ENCODE results near the gene RPS6KA3. TPM values are rescaled to one million over a fixed set of nuclear protein-coding genes. Genes with fewer than 3 reads are reported as not detected.

RPS6KA3 gene
- total and polyA plus RNA-seq, 9 of the 15 experiments (the other 6 are each of a cell fraction or from before 2014, with no cell fraction given): 10.9 to 61.9 (median 37.4) TPM

- FAIRE-seq: no peak
- in situ Hi-C loops (cut with MboI) (no loop called here), intact Hi-C loops (cut with micrococcal nuclease) (no loop called here)
- H3K79me2 ChIP-seq (ENCODE audit: control insufficient read depth, insufficient read depth, low read length): no peaks in the 10 kb centered on the region
- no peaks in the 10 kb centered on the region for H3K4me1 ChIP-seq (replicated peaks in 1 of 2; ENCODE audit: control insufficient read depth in 2 of 2, insufficient read depth in 2 of 2, low read length in 2 of 2)
- H3K9me3 ChIP-seq (replicated peaks; ENCODE audit: control insufficient read depth, insufficient read depth, low read depth, low read length): no peaks in the 10 kb centered on the region
- 94% methylated on average over 2 of the region's 2 CpGs for WGBS (ENCODE audit: insufficient coverage, low coverage, missing lambda C conversion rate)
- ChIA-PET POLR2A (no interaction called here), CTCF (ENCODE audit: low intra/inter-chr PET ratio) (no interaction called here)
- no peaks in the 10 kb centered on the region for H3K27me3 ChIP-seq (ENCODE audit: control insufficient read depth in 2 of 2, insufficient read depth in 2 of 2, low read length in 2 of 2)
- H2AFZ ChIP-seq (ENCODE audit: low read depth, low read length): no peak overlapping the region
- no peak for ATAC-seq
- H3K4me3 ChIP-seq: no peak overlapping the region
- no peaks in the 10 kb centered on the region for H3K9me1 ChIP-seq (ENCODE audit: control insufficient read depth, insufficient read depth, low read length)
- H4K20me1 ChIP-seq (replicated peaks; ENCODE audit: control insufficient read depth, insufficient read depth, low read length): no peaks in the 10 kb centered on the region
- no TSS peak for BruUV-seq (replicated peaks)
- H3K9ac ChIP-seq (ENCODE audit: insufficient read depth in 1 of 2, low read depth in 2 of 2, low read length in 2 of 2): no peak overlapping the region
- no peak for TF ChIP-seq RHOXF2B (CRISPR knock-in tag; conservative IDR thresholded peaks at IDR 0.05)
- no peak for TF ChIP-seq NR2C2 (CRISPR knock-in tag; IDR thresholded peaks at IDR 0.05)
- no peak for TF ChIP-seq NR2C2 (tag; IDR thresholded peaks at IDR 0.05)
- TF ChIP-seq ARID3B (CRISPR knock-in tag; IDR thresholded peaks at IDR 0.05; ENCODE audit: borderline replicate concordance): no peak
- TF ChIP-seq PHF20 (IDR thresholded peaks at IDR 0.05; ENCODE audit: partially characterized antibody): no peak
- TF ChIP-seq LARP7 (IDR thresholded peaks at IDR 0.05): no peak
- TF ChIP-seq ZBTB40 (IDR thresholded peaks at IDR 0.05): peak; percentile 85
- peak; percentile 57; the same call in 1 of the 2 replicates for TF ChIP-seq ZBTB40 (CRISPR knock-in tag; IDR thresholded peaks at IDR 0.05)
- DNase-seq (ENCODE audit: extremely low read depth in 1 of 4, low spot score in 3 of 4): no peak
- H3K27ac ChIP-seq (ENCODE audit: extremely low read depth, low read depth, low read length): no peak overlapping the region
- H3K4me2 ChIP-seq (ENCODE audit: insufficient read depth, low read length): no peak overlapping the region
- peaks cover 71% of the 10 kb centered on the region; the same call in 2 of the 3 replicates for H3K36me3 ChIP-seq (ENCODE audit: control insufficient read depth, insufficient read depth, low read length)
These were observed 92.9 kb downstream of the RPS6KA3 start for GRCh38 chrX:20173856-20174255.
